Prostate gland (tissue), 2 donors: ENCODE data around the gene MEDAG.

ENCODE experiments used
- POLR2A ChIP-seq: fragments of 450-650 bp; IDR thresholded peaks from one replicate; pipeline ENCODE4 v1.6.1; 2016; ENCODE audit warnings: antibody characterized with exemption, mild to moderate bottlenecking
- POLR2AphosphoS5 ChIP-seq: sonication (generic); formaldehyde crosslinking; IDR thresholded peaks from one replicate; pipeline ENCODE4 v1.6.1; 2017; ENCODE audit warnings: antibody characterized with exemption
- TF ChIP-seq, protein P1 (sequence below), 4 experiments: fragments of 200-600 bp in 2 of 4; fragments of 450-650 bp in 2 of 4; sonication (generic) in 2 of 4; IDR thresholded peaks; 1 replicate in 3 of 4; 2 replicates in 1 of 4; pipeline ENCODE4 v1.5.1; 2016 to 2019; ENCODE audit warnings: antibody characterized with exemption in 4 of 4, mild to moderate bottlenecking in 2 of 4, moderate library complexity in 2 of 4

DNA sequence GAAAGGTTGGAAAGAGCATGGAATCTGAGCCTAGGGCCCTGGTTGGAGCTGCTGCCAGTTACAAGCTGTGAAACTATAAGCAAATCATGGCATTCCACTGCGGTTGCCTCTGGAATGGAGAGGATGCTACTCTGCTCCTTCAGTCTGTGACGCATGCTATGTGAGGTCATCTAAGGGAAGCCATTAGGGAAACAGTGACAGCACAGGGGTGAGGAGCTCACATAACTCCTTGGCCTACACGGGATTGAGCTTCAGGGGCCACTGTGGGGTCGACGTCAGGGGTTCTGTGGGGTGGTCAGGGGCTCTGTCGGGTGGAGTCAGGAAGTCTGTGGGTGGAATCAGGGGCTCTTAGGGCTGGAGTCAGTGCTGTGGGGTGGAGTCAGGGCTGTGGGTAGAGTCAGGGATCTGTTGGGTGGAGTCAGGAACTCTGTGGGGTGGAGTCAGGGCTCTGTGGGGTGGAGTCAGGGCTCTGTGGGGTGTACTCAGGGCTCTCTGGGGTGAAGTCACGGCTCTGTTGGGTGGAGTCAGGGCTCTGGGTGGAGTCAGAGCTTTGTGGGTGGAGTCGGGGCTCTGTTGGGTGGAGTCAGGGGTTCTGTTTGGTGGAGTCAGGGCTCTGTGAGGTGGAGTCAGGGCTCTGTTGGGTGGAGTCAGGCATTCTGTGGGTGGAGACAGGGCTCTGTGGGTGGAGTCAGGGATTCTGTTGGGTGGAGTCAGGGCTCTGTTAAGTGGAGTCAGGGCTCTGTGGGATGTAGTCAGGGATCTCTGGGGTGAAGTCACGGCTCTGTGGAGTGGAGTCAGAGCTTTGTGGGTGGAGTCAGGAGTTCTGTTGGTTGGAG is 35.8 kb upstream of the MEDAG start:
- TF ChIP-seq, protein P1, sequence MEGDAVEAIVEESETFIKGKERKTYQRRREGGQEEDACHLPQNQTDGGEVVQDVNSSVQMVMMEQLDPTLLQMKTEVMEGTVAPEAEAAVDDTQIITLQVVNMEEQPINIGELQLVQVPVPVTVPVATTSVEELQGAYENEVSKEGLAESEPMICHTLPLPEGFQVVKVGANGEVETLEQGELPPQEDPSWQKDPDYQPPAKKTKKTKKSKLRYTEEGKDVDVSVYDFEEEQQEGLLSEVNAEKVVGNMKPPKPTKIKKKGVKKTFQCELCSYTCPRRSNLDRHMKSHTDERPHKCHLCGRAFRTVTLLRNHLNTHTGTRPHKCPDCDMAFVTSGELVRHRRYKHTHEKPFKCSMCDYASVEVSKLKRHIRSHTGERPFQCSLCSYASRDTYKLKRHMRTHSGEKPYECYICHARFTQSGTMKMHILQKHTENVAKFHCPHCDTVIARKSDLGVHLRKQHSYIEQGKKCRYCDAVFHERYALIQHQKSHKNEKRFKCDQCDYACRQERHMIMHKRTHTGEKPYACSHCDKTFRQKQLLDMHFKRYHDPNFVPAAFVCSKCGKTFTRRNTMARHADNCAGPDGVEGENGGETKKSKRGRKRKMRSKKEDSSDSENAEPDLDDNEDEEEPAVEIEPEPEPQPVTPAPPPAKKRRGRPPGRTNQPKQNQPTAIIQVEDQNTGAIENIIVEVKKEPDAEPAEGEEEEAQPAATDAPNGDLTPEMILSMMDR (IDR thresholded peaks at IDR 0.05) = no peak
- no peak for TF ChIP-seq POLR2A
- TF ChIP-seq POLR2AphosphoS5 = no peak
